Neural progenitor cell (in vitro differentiated cells): ENCODE results near the gene UBE2D2.

Experiments used
- EZH2 ChIP-seq: fragments of 200-600 bp; sonication (generic); IDR thresholded peaks from 2 replicates; pipeline ENCODE4 v1.6.1; 2017; ENCODE audit warnings: antibody characterized with exemption, mild to moderate bottlenecking, moderate library complexity
- EZH2phosphoT487 ChIP-seq: fragments of 200-600 bp; sonication (generic); IDR thresholded peaks from 2 replicates; pipeline ENCODE4 v1.6.1; 2017; ENCODE audit warnings: antibody characterized with exemption
- TF ChIP-seq, protein P1 (sequence below): fragments of 200-600 bp; sonication (generic); IDR thresholded peaks from 2 replicates; pipeline ENCODE4 v1.5.1; 2017; ENCODE audit warnings: antibody characterized with exemption, mild to moderate bottlenecking

DNA sequence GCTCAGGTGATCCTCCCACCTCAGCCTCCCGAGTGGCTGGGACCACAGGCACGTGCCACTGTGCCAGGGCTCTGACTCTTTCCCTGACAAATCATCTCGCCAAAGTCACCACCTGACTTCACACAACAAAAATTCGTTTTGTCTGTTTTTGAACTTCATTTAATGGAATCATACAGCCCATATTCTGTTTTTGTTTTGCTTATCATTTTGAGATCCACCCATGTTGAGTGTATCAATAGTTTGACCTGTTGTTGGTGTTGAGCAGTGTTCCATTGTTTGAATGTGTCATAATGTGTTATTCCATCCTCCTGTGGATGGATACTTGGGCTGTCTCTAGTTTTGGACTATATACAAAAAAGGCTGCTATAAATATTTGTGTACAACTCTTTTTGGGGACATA, 6.9 kb upstream of the UBE2D2 start:
- TF ChIP-seq, protein P1, sequence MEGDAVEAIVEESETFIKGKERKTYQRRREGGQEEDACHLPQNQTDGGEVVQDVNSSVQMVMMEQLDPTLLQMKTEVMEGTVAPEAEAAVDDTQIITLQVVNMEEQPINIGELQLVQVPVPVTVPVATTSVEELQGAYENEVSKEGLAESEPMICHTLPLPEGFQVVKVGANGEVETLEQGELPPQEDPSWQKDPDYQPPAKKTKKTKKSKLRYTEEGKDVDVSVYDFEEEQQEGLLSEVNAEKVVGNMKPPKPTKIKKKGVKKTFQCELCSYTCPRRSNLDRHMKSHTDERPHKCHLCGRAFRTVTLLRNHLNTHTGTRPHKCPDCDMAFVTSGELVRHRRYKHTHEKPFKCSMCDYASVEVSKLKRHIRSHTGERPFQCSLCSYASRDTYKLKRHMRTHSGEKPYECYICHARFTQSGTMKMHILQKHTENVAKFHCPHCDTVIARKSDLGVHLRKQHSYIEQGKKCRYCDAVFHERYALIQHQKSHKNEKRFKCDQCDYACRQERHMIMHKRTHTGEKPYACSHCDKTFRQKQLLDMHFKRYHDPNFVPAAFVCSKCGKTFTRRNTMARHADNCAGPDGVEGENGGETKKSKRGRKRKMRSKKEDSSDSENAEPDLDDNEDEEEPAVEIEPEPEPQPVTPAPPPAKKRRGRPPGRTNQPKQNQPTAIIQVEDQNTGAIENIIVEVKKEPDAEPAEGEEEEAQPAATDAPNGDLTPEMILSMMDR = no peak
- no peak for TF ChIP-seq EZH2
- no peak for TF ChIP-seq EZH2phosphoT487
